Activated T-cell treated with anti-CD3 and anti-CD28 coated beads, Interleukin-2, amount 50 U/mL, for 4 hours (primary cell): Measurements from ENCODE around the gene EIPR1. TPM values are rescaled to one million over a fixed set of nuclear protein-coding genes. Genes with fewer than 3 reads are reported as not detected.

Source experiments
- total RNA-seq, 3 donors: library from RNA; stranded (reverse); gene quantifications; one replicate each; pipeline ENCODE4 v1.2.1, GENCODE V29; 2021

EIPR1 gene
- total RNA-seq, 3 donors from 2014 or later: 36.3 to 39.5 (median 37.2) TPM

Other genes with a start within 250 kb of the EIPR1 start
- gene TRAPPC12, start 1.9 kb upstream of the EIPR1 start, total RNA-seq: 10 to 100 TPM; 79.9 to 89.4 (median 84.5) TPM
- 10 to 100 TPM; 25.6 to 28.4 (median 25.7) TPM for gene ADI1, start 141.7 kb upstream of the EIPR1 start, total RNA-seq
- 10 to 100 TPM; 34.0 to 36.7 (median 36.0) TPM for gene RNASEH1, start 180.5 kb upstream of the EIPR1 start, total RNA-seq
- gene RPS7, start 197.4 kb upstream of the EIPR1 start, total RNA-seq: 1,000 to 10,000 TPM; 1,876 to 2,075 (median 2,071) TPM
- gene COLEC11, start 217.3 kb upstream of the EIPR1 start, total RNA-seq: under 1 TPM in 2 of 3 donors, not detected in 1; 0.28 to 0.43 TPM